GM21825 (cell line): ENCODE results near the gene SERPIND1.
"Not testable (repeated sequence)": the region's sequence is repeated elsewhere in the genome, so short reads cannot be mapped to it uniquely, and the experiment has no call there.

Experiments used
- ATAC-seq: cut with Tn5 transposase; IDR thresholded peaks from one replicate; pipeline ENCODE4 v1.9.1; 2021; ENCODE audit warnings: mild to moderate bottlenecking, moderate library complexity; ENCODE audit not compliant: unreplicated experiment

The SERPIND1 gene

DNA sequence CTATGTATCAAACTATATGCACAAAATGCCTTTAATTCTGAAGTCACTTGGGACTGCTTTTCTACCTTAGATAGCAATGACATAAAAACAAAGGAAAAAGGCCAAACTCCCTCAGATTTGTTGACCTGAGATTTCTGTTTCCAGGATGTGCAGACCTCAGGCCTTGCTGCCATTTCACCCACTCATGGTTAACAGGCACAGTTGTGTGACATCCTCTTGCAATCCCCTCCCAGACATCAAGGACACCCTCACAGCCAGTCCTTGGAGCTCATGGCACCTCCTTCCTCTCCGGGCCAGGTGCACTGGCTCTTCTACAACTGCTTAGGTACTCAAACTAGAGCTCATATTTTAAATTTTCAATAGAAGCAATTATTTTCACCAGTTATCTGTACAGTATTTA, 37.3 kb downstream of the SERPIND1 start:
- no peak for ATAC-seq

DNA sequence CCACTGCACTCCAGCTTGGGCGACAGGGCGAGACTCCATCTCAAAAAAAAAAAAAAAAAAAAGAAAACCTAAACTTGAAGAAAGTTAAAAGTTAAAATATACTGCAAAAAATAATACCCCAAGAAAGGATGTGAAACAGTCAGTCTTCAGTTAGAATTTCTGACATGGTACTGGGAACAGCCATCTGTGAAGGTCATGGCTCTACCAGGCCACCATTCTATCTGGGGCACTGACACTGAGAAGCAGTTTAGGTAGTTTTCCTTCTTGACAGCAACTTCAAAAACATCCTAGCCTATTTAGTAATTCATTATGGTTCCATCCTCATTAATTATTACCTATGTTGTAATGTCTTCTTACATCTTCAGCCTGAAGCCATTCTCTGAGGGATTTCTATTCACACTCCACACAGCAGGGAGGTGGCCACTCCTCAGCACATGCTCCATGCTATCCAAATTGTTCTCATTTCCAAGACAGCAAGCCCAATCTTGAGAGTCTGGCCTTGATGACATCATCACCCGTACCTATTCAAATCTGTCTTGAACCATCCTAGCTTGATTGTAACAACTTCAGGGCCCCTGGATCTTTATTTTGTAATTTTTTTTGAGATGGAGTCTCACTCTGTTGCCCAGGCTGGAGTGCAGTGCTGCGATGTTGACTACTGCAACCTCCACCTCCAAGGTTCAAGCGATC, 38.2 kb downstream of the SERPIND1 start:
- no peak for ATAC-seq

DNA sequence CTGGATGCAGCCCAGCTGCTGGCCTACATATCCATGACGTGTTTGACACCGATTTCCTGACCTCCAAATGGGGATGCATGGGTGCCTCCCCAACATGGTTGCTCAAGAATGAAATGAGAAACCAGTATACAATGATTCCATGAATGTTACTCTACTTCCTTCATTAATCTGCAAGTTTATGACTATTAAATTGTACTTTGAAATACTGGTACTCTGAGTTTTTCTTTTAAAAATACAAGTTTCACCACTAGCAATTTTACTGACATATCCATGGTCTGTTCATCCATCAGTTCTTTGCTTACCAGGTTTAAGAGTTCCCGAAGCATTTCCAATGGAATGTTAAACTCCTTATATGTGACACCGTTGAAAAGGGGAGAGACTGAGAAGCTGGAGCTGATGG, 39.1 kb downstream of the SERPIND1 start:
- no peak for ATAC-seq

DNA sequence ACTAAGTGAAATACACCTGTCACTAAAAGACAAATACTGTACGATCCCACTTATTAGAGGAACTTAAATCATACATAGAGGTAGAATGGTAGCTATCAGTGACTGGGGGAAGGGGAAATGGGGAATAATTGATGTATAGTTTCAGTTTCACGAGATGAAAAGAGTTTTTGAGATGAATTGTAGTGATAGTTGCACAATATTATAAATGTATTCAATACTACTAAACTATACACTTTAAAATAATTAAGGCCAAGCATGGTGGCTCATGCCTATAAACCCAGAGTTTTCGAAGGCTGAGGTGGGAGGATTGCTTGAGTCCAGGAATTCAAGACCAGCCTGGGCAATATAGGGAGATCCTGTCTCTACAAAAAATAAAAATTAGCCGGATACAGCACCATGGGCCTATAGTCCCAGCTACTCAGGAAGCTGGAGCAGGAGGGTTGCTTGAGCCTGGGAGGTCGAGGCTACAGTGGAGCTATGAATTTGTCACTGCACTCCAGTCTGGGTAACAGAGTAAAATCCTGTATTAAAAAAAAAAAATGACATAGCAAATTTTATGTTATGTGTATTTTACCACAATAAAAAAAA, 40.4 kb downstream of the SERPIND1 start:
- ATAC-seq: no peak

DNA sequence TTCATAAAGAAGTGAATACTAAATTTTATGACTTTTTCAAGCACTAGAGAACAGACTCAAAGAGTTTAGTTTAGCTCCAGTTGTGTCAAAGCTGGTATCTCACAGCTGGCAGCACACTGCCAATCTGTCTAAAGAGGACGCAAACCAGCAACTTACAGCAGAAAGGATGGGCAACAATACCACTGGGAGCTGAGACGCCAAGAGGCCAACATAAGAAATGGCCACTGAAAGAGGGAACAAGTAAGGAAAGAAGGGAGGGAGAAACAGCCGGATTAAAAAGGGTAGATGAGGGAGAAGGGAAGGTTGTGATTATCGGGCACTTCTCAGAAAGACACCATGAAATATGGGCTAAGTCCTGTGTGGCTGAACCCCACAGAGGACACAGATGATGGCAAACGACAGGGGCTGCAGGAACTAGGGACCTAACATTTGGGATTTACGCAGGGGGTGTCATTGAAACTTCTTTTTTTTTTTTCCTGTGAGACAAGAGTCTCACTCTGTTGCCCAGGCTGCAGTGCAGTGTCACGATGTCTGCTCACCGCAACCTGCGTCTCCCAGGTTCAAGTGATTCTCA, 41.7 kb downstream of the SERPIND1 start:
- ATAC-seq: no peak

DNA sequence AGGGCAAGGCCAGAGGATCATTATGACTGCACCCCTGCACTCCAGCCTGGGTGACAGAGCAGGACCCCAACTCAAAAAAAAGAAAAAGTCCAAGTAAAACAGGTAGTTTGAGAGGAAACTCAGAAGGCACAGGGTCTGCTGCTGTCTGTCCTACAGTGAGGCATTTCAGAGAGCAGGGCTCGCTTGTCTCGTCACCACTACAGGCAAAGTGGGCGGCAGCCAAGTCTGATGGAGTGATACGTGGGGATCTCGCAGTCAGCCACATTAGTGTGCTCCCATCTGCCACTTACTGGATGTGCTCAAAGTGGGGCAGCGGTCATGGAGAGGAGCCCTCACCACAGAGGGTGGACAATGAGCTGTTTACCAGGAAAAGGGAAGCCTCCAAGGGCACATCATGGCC, 42.6 kb downstream of the SERPIND1 start:
- ATAC-seq: no peak

DNA sequence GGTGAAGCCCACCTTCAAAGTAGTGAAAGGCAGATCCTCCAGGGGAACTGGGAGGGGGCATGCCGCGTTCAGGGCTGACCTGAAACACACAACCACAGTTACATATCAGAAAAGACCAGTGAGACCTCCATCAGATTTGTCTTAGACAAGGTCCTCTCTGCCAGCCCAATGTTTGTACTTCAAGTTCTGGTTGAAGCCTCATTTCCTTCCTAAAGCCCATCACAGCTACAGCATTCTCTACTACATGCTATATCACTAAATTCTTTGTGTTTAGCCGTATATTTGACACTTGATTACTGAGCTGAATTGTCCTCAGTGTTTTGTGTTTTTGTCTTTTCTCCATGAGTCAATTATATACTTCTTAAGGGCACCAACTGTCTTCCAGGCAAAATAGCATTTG, 44.6 kb downstream of the SERPIND1 start:
- no peak for ATAC-seq

DNA sequence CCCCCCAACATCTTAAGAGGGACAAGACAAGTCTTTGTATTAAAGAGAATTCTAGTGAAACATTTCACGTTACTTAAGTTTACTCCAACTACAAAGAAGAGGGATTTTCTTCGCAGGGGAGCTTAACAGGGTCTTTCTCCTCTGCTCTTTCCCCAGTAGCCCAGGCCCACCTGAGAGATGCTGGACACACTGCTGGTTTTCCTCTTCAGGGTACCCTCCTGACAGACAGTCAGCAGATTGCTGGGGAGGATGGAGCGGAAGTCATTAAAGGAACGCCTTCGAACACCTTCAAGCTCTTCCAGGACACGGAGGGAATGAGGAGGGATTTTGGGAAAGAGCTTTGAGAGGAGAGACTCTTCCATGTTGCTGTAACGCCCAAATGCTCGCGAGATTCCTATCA, 45.6 kb downstream of the SERPIND1 start:
- no peak for ATAC-seq

DNA sequence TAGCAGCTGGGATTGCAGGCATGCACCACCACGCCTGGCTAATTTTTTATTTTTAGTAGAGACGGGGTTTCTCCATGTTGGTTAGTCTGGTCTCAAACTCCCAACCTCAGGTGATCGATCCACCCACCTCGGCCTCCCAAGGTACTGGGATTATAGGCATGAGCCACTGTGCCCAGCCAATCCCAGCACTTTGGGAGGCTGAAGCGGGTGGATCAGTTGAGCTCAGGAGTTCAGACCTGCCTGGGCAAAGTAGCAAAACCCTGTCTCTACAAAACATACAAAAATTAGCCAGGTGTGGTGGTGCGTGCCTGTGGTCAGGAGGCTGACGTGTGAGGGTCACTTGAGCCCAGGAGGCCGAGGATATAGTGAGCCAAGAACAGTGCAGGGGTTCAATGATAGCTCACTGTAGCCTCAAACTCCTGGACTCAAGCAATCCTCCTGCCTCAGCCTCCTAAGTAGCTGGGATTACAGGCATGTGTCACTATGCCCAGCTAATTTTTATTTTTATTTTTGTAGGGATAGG, 47.9 kb downstream of the SERPIND1 start:
- not testable (repeated sequence) for ATAC-seq

DNA sequence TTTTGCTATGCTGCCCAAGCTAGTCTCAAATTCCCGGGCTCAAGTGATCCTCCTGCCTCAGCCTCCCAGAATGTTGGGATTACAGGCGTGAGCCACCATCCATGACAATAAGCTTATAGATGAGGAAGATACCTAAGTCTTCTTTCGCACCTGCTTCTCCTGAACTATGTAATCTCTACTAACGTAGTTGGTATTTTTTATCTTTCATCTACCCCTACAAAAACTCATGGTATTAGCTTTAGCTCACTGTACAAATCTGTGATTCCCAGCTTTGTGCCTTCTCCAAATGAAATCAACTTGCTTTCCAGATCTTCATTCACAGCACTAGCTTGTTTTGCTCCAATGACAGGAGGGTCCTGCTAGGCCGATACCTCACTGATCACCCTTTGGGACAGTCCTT, 48.3 kb downstream of the SERPIND1 start:
- ATAC-seq: no peak

DNA sequence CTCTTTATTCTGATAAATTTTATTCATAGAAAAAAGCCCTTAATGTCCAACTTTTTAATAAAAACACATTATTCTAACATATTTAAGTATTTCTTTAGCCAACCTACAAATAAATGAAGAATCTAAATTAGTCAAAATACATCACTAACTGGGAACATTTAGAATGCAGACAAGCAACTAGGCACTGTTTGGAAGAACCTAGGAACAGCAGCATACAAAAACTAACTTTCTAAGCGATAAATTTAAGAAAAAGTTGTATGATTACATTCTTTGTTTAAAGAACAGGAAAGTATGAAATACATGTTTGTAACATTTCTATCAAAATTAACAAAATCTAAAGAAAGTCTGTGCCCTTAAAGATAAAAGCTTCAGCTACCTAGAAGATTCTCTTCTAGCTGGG, 49.4 kb downstream of the SERPIND1 start:
- no peak for ATAC-seq

DNA sequence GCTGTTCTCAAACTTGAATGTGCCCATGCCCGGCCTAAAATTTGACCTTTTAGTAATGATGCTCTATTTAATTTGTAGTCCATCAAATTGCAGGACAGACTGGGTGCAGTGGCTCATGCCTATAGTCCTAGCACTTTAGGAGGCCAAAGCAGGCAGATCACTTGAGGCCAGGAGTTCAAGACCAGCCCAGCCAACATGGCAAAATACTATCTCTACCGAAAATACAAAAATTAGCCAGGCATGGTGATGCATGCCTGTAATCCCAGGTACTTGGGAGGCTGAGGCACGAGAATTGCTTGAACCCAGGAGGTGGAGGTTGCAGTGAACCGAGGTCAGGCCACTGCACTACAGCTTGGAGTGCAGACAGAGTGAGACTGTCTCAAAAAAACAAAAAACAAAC, 51.3 kb downstream of the SERPIND1 start:
- ATAC-seq: not testable (repeated sequence)

DNA sequence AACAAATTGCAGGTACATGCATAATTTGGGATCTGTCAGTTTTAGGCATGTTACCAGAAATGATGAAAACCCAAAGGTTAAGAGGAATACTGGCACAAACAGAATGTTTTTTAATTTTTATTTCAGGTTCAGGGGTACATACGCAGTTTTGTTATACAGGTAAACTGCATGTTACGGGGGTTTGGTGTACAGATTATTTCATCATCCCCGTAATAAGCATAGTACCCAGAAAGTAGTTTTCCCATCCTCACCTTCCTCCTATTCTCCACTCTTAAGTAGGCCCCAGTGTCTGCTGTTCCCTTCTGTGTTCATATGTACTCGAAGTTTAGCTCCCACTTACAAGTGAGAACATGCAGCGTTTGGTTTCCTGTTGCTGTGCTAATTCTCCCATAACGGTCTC, 51.7 kb downstream of the SERPIND1 start:
- no peak for ATAC-seq

DNA sequence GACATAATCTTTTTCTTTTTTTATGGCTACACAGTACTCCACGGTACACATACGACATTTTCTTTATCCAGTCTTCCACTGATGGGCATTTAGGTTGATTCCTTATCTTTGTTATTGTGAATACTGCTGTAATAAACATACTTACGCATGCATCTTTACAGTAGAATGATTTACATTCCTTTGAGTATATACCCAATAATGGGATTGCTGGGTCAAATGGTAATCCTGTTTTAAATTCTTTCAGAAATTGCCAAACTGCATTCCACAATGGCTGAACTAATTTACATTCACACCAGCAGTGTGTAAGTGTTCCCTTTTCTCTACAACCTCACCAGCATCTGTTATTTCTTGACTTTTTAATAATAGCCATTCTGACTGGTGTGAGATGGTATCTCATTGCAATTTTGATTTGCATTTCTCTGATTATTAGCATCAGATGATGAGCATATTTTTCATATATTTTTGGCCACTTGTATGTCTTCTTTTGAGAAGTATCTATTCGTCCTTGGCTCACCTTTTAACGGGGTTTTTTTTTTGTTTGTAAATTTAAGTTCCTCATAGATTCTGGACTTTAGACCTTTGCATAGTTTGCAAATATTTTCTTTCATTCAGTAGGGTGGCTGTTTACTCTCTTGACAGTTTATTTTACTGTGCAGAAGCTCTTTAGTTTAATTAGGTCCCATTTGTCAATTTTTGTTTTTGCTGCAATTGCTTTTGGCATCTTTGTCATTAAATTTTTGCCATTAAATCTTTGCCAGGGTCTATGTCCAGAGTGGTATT, 52.6 kb downstream of the SERPIND1 start:
- ATAC-seq: not testable (repeated sequence)

DNA sequence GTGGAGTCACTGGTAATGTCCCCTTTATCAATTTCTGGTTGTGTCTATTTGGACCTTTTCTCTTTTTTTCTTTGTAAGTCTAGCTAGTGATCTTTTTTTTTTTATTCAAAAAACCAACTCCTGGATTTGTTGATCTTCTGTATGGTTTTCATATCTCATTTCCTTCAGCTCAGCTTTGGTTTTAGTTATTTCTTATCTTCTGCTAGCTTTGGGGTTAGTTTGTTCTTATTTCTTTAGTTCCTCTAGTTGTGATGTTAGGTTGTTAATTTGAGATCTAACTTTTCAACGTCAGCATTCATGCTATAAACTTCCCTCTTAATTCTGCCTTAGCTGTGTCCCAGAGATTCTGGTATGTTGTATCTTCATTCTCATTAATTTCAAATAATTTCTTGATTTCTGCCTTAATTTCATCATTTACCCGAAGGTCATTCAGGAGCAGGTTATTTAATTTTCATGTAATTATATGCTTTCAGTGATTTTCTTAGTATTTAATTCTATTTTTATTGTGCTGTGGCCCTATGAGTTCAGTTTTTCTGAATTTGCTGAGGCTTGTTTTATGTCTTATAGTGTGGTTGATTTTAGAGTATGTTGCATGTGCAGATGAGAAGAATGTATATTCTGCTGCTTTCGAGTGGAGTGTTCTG, 55.7 kb downstream of the SERPIND1 start:
- ATAC-seq: no peak

DNA sequence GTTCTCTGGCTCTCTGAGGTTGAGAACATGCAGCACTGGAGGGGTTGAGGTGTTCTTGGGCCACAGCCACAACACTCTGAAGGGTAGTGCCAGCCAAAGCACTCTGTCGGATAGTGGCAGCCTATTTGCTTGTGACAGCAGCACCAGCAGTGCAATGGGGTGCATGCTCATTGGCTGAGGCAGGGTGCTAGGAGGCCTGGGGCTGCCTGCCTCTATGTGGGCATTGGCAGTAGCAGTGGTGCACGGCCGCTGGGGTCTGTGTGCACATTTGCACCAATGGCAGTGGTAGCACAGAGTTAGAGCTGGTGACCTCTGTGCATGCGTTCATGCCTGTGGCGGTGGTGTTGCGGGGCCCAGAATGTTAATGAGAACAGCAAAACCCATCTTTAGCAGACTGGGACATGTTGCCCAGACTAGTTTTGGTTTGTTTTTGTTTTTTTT, 59.3 kb downstream of the SERPIND1 start:
- no peak for ATAC-seq

DNA sequence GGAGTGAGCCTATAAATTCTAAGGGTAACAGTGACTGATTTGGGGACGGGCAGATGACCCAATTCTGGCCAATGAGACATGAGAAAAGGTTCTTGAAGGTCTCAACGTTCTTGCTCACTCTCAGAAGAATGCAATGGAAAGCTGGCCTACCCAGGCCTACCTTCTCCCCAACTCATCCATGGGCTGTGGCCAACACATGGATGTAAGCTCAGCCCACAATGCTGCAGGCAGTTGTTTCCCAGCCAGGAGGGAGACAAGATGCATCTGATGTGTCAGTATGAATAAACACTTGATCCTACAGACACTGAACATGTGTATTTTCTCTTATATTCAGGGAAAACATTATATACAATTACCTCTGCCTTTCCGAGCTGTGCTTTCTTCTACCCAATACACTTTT, 60.3 kb downstream of the SERPIND1 start:
- ATAC-seq: no peak

DNA sequence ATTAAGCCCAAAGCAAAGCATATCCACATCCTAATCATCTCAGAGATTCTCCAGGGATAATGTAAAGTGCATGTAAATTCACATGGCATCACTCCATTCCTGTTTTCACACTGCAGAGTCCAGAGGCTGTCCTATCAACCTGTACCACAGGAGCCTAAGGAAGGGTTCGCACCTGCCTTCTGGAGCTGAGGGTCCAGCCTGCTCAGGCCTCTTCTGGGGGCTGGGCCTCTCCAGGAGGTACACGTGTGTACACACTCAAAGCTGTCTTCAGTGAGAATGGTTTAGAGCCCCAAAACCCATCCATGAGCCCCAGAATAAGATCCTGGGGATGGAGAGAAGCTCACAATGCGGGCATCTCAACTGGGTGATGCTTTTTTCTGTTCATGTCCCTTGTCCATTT, 60.8 kb downstream of the SERPIND1 start:
- ATAC-seq: no peak
